VCaP (cell line): ENCODE results near the gene CCT8.

Experiments
- H3K27ac ChIP-seq: fragments of 450-650 bp; 2 replicates; pipeline ENCODE4 v1.5.1; 2017
- CTCF ChIP-seq: fragments of 450-650 bp; conservative IDR thresholded peaks from 2 replicates; pipeline ENCODE4 v1.5.1; 2017; ENCODE audit warnings: mild to moderate bottlenecking, moderate library complexity

The CCT8 gene

DNA sequence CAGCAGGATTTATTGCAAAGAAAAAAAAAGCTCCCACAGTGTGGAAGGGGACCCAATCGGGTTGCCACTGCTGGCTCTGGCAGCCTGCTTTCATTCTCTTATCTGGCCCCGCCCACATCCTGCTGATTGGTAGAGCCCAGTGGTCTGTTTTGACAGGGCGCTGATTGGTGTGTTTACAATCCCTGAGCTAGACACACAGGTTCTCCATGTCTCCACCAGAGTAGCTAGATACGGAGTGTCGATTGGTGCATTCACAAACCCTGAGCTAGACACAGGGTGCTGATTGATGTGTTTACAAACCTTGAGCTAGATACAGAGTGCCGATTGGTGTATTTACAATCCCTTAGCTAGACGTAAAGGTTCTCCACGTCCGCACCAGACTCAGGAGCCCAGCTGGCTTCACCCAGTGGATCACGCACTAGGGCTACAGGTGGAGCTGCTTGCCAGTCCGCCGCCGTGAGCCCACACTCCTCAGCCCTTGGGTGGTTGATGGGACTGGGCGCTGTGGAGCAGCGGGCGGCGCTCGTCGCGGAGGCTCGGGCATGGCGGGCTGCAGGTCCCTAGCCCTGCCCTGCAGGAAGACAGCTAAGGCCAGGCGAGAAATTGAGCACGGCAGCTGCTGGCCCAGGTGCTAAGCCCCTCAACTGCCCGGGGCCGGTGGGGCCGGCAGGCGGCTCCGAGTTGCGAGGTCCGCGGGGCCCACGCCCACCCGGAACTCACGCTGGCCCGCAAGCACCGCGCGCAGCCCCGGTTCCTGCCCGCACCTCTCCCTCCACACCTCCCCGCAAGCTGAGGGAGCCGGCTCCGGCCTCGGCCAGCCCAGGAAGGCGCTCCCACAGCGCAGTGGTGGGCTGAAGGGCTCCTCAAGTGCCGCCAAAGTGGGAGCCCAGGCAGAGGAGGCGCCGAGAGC is 3.5 kb upstream of the CCT8 start:
- peak overlapping the region; percentile 98 for H3K27ac ChIP-seq
- peak; percentile 18; the same call in 1 of the 2 replicates for TF ChIP-seq CTCF

GRCh38 chr21:29075706-29076466 is 2.4 kb upstream of the CCT8 start:
- peak overlapping the region; percentile 98 for H3K27ac ChIP-seq
- no peak for TF ChIP-seq CTCF

DNA sequence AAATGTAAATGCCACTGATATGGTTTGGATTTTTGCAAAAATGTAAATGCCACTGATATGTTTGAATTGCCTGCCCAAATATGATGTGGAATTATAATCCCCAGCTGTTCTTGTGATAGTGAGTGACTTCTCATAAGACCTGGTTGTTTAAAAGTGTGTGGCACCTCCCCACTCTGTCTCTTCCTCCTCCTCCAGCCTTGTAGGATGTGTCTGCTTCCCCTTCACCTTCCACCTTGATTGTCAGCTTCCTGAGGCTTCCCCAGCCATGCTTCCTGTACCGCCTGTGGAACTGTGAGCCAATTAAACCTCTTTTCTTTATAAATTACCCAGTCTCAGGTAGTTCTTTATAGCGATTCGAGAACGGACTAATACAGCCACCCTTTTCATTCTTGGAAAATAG is 1.3 kb upstream of the CCT8 start:
- peak overlapping the region; percentile 96 for H3K27ac ChIP-seq
- TF ChIP-seq CTCF, result no peak

DNA sequence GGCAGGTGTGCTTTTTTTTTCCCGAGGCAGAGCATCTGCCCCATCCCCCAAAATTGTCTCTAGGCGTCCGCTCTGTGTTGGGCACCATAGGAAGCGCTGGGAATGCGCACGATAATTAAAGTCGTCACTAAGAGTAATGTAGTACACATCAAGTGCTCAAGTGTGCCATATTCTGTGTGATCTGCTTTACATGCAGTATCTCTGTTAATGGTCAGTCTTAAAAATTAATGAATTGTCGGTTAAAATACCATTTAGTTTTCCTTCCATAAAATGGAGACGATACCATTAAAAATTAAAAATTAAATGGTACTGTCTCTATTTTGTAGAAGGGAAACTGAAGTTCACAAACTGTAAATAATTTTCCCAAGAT is 544 bp upstream of the CCT8 start:
- H3K27ac ChIP-seq, result peak overlapping the region; percentile 96
- no peak for TF ChIP-seq CTCF

DNA sequence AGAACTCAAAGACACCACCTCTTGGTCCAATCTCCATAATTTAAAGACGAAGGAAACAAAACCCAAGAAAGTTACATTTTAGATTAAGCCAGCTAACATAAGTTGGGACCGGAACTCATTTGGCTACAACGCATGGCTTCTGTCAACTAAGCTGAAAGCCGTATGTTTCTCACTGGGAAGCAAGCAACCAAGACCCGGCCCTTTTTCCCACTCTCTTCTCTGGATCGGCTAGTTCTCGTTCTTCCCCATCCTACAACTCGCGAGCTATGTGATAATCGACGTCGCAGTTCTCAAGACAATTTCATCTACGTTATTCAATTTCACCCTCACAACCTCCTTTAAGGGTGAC is 601 bp downstream of the CCT8 start:
- TF ChIP-seq CTCF, result no peak
- peak overlapping the region; percentile 96 for H3K27ac ChIP-seq

GRCh38 chr21:29064850-29065481 is 8.5 kb downstream of the CCT8 start:
- no peak for TF ChIP-seq CTCF
- no peak overlapping the region for H3K27ac ChIP-seq

- peak overlapping the region; percentile 2; the same call in 1 of the 2 replicates for H3K27ac ChIP-seq
- TF ChIP-seq CTCF, result no peak
Measured at GRCh38 chr21:29056538-29057050, 16.9 kb downstream of the CCT8 start.
